ENCODE measurements around the gene LRRC3. TPM values are rescaled to one million over a fixed set of nuclear protein-coding genes. Genes with fewer than 3 reads are reported as not detected.

The LRRC3 gene
- polyA plus RNA-seq (2012; rRNA removed) = 1.9 and 2.3 TPM in 2 replicates
- 0.91 and 1.5 TPM in 2 replicates for polyA plus RNA-seq (2012; cell fraction: cytosol; rRNA removed)
- 1.5 and 1.9 TPM in 2 replicates for polyA plus RNA-seq (2012; cell fraction: nucleus; rRNA removed)

- Histone ChIP-seq H4K20me1 (ENCODE audit: insufficient read depth) (no peaks in the 10 kb centered on the region), H3F3A (replicated peaks; ENCODE audit: insufficient read depth) (peaks cover 16% of the 10 kb centered on the region), H3K27me3 (ENCODE audit: insufficient read depth) (peaks cover 5% of the 10 kb centered on the region; the same call in 1 of the 2 replicates), H2AFZ (ENCODE audit: low read depth) (peak within 1 kb of the TSS; percentile 59; the same call in 1 of the 2 replicates), H3K79me2 (ENCODE audit: insufficient read depth) (no peaks in the 10 kb centered on the region), H3K4me2 (peak within 1 kb of the TSS; percentile 87), H3K4me1 (ENCODE audit: control insufficient read depth in 1 of 2, insufficient read depth in 2 of 2, low read depth in 1 of 2, low read length in 1 of 2) (peaks cover 0 to 21% of the 10 kb centered on the region in 2 experiments; a peak in 1 of 4 replicates), H3K9me2 (no peaks in the 10 kb centered on the region), H3K4me3 (ENCODE audit: low read depth in 2 of 2, low read length in 1 of 2) (peak within 1 kb of the TSS; percentile 55 to 75), H3K27ac (ENCODE audit: low read depth in 2 of 2, low read length in 1 of 2) (peak within 1 kb of the TSS in 1 of 2 experiments; percentile 25; a peak in 1 of 4 replicates), H3K9me3 (0 out of 2 replicates have a peak, but pooled peaks cover 3% of the 10 kb centered on the region), H3K36me3 (replicated peaks in 1 of 2; ENCODE audit: control insufficient read depth in 1 of 2, insufficient read depth in 2 of 2, low read length in 1 of 2) (no peaks in the 10 kb centered on the region), H3K9ac (peak within 1 kb of the TSS; percentile 49; the same call in 1 of the 2 replicates)
- DNase-seq = peak; percentile 100
- ChIA-PET CTCF (interaction anchor here (0.8 to 3.3 kb wide), 7 partner anchors 16 to 159 kb away, joined by 3 to 12 read pairs (median 5); no protein-coding TSS in a partner anchor), POLR2A (interaction anchor here (1.3 kb wide), 1 partner anchor 116 kb away, joined by 5 read pairs; no protein-coding TSS in a partner anchor)
- 12% methylated on average over 31 of the region's 45 CpGs for WGBS (ENCODE audit: low lambda C conversion rate)
- TF ChIP-seq RAD21 (IDR thresholded peaks at IDR 0.05; ENCODE audit: low read length) (no peak), FOXM1 (IDR thresholded peaks at IDR 0.05; ENCODE audit: low read depth) (no peak)
These were observed at the start of gene LRRC3 for GRCh38 chr21:44454747-44455523. Gene LRRC3, plus strand, starts transcription at chr21:44455510. Its CDS starts 1,135 bp downstream, at chr21:44456645.

DNA sequence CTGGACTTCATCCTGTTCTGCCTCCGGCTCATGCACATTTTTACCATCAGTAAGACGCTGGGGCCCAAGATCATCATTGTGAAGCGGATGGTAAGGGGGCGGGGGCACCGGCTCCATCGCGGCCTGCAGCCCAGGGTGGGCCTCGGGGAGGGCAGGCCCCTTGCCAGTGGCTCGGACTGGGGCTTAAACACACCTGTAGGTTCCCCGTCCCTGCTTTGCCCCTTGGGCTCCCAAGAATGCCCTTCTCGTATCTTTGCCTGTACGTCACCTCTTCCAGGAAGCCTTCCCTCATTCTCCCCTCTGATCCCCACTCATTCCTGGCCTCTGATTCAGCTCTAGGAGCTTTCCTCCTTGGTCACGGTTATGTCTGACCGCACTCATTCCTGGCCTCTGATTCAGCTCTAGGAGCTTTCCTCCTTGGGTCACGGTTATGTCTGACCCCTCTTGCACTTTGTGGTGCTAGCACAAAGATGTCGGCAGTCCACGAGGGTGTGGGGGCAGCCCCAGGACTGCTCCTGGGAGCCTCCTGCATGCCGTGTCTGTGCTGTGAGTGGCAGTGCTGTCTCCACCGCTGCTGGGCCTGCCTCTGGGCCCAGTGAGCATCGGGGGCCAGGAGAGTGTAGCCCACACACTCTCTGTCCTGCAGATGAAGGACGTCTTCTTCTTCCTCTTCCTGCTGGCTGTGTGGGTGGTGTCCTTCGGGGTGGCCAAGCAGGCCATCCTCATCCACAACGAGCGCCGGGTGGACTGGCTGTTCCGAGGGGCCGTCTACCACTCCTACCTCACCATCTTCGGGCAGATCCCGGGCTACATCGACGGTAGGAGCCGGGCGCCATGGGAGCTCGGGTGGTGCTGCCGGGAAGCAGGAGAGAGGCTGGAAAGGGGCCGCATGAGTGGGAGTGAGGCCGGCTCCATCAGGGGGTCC is 49.1 kb upstream of the LRRC3 start:
- Histone ChIP-seq H3K9ac (no peak overlapping the region), H3K27ac (ENCODE audit: low read depth in 2 of 2, low read length in 1 of 2) (no peak overlapping the region)
- CTCF ChIA-PET = no interaction called here

More for the DNA sequence above, 49.1 kb upstream of the LRRC3 start:
- POLR2A ChIA-PET = no interaction called here
- H3K4me2 ChIP-seq = no peak overlapping the region
- H3K4me1 ChIP-seq (ENCODE audit: control insufficient read depth in 1 of 2, insufficient read depth in 2 of 2, low read depth in 1 of 2, low read length in 1 of 2) = no peaks in the 10 kb centered on the region
- 34% methylated on average over 19 of the region's 37 CpGs for WGBS (ENCODE audit: low lambda C conversion rate)
- H3K9me2 ChIP-seq = no peaks in the 10 kb centered on the region
- no peaks in the 10 kb centered on the region for H4K20me1 ChIP-seq (ENCODE audit: insufficient read depth)
- no peak for TF ChIP-seq JUND (IDR thresholded peaks at IDR 0.05)
- TF ChIP-seq GATA2 (CRISPR knock-in tag; IDR thresholded peaks at IDR 0.05) = no peak
- no peak for TF ChIP-seq EZH2phosphoT487 (IDR thresholded peaks at IDR 0.05; ENCODE audit: borderline replicate concordance, low read depth)
- no peak for TF ChIP-seq MEF2A (IDR thresholded peaks at IDR 0.05; ENCODE audit: borderline replicate concordance, low read depth)
- no peak for TF ChIP-seq NRF1 (IDR thresholded peaks at IDR 0.05; ENCODE audit: low read depth, low read length)
- TF ChIP-seq EP300 (IDR thresholded peaks at IDR 0.05; ENCODE audit: borderline replicate concordance in 1 of 2, low read depth in 1 of 2, low read length in 1 of 2) = no peak
- no peak for TF ChIP-seq RCOR1 (IDR thresholded peaks at IDR 0.05; ENCODE audit: low read length)
- no peak for TF ChIP-seq IRF3 (IDR thresholded peaks at IDR 0.05; ENCODE audit: low read depth, low read length)
- no peak for TF ChIP-seq TCF12 (IDR thresholded peaks at IDR 0.05)
- no peak for TF ChIP-seq RXRA (IDR thresholded peaks at IDR 0.05; ENCODE audit: borderline replicate concordance, low read depth)
- TF ChIP-seq MAX (IDR thresholded peaks at IDR 0.05; ENCODE audit: low read depth) = no peak
- H3K9me3 ChIP-seq = no peaks in the 10 kb centered on the region
- H3K4me3 ChIP-seq (ENCODE audit: low read depth in 2 of 2, low read length in 1 of 2) = no peak overlapping the region
- DNase-seq = peak; percentile 14
- no peaks in the 10 kb centered on the region for H3K27me3 ChIP-seq (ENCODE audit: insufficient read depth)
- peaks cover 13% of the 10 kb centered on the region for H3F3A ChIP-seq (replicated peaks; ENCODE audit: insufficient read depth)
- H3K79me2 ChIP-seq (ENCODE audit: insufficient read depth) = no peaks in the 10 kb centered on the region
- no peaks in the 10 kb centered on the region for H3K36me3 ChIP-seq (replicated peaks in 1 of 2; ENCODE audit: control insufficient read depth in 1 of 2, insufficient read depth in 2 of 2, low read length in 1 of 2)
- H2AFZ ChIP-seq (ENCODE audit: low read depth) = no peak overlapping the region

All from SK-N-SH (cell line).